ENCODE data around the gene HIF3A.

HIF3A gene

DNA sequence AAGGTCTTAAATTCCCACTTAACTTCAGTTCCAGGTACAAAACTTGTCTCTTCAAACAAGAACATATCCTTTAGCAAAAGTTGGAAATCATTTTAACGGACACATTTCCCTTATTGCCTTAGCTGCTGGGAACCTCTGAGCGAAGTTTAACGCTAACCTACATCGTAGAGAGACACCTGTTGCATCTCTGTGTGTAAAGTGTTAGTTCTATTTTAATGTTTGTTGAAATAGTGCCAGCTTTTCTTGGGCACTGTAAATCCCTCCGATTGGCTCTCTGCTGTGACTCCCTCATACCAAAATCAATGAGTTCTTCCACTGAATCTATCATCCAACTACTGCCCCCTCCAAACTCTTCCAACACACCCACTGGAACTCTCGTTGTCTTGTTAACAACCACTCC, 2.3 kb upstream of the HIF3A start:
- H2BK5ac ChIP-seq (ENCODE audit: low read length), result no peak overlapping the region
- H3K27ac ChIP-seq (replicated peaks; ENCODE audit: low read length), result no peak overlapping the region
- H2BK12ac ChIP-seq (ENCODE audit: low read length), result no peak overlapping the region
- H3K79me1 ChIP-seq (ENCODE audit: low read depth, low read length), result peaks cover 4% of the 10 kb centered on the region
- H3K14ac ChIP-seq (ENCODE audit: low read length), result no peak overlapping the region
- no peak overlapping the region for H3K23ac ChIP-seq (ENCODE audit: low read depth, low read length, poor library complexity)
- no peaks in the 10 kb centered on the region for H3K36me3 ChIP-seq (replicated peaks in 1 of 2; ENCODE audit: control insufficient read depth in 2 of 2, insufficient read depth in 2 of 2, low read length in 2 of 2)
- H3K27me3 ChIP-seq (ENCODE audit: control insufficient read depth in 3 of 3, insufficient read depth in 3 of 3, low read depth in 1 of 3, low read length in 3 of 3), result peaks cover 0 to 2% (median 0%) of the 10 kb centered on the region in 3 experiments
- no peak overlapping the region for H3K18ac ChIP-seq (ENCODE audit: low read length)
- H3K4me3 ChIP-seq (ENCODE audit: low read length in 2 of 2), result no peak overlapping the region
- peaks cover 2 to 11% of the 10 kb centered on the region in 2 donors for H3K4me1 ChIP-seq (ENCODE audit: control insufficient read depth in 2 of 2, insufficient read depth in 1 of 2, low read depth in 1 of 2, low read length in 2 of 2)
- no peak overlapping the region for H3K4me2 ChIP-seq (ENCODE audit: insufficient read depth, low read length, poor library complexity, severe bottlenecking)
- no peak overlapping the region for H2BK15ac ChIP-seq (ENCODE audit: low read length)
- no peak overlapping the region for H2BK120ac ChIP-seq (ENCODE audit: low read depth, low read length)
- no CpG with 5 or more reads among the region's 6 CpGs for WGBS, 2 donors (ENCODE audit: extremely low coverage in 2 of 2, insufficient read length in 2 of 2, insufficient replicate concordance in 1 of 2)
- H3K9ac ChIP-seq (ENCODE audit: low read depth, low read length, poor library complexity), result no peak overlapping the region
- H2AFZ ChIP-seq (ENCODE audit: low read length), result no peak overlapping the region
- H2AK5ac ChIP-seq (ENCODE audit: low read depth, low read length), result no peak overlapping the region
- H4K91ac ChIP-seq (ENCODE audit: low read depth, low read length, poor library complexity), result no peak overlapping the region
- peaks cover 0 to 6% of the 10 kb centered on the region in 2 donors for H3K9me3 ChIP-seq (replicated peaks in 1 of 2; ENCODE audit: control insufficient read depth in 2 of 2, insufficient read depth in 1 of 2, low read depth in 1 of 2, low read length in 2 of 2)
- DNase-seq (ENCODE audit: low spot score), result no peak
- H3K4ac ChIP-seq (ENCODE audit: low read length), result no peak overlapping the region
- no peak overlapping the region for H4K8ac ChIP-seq (ENCODE audit: low read depth, low read length)

DNA sequence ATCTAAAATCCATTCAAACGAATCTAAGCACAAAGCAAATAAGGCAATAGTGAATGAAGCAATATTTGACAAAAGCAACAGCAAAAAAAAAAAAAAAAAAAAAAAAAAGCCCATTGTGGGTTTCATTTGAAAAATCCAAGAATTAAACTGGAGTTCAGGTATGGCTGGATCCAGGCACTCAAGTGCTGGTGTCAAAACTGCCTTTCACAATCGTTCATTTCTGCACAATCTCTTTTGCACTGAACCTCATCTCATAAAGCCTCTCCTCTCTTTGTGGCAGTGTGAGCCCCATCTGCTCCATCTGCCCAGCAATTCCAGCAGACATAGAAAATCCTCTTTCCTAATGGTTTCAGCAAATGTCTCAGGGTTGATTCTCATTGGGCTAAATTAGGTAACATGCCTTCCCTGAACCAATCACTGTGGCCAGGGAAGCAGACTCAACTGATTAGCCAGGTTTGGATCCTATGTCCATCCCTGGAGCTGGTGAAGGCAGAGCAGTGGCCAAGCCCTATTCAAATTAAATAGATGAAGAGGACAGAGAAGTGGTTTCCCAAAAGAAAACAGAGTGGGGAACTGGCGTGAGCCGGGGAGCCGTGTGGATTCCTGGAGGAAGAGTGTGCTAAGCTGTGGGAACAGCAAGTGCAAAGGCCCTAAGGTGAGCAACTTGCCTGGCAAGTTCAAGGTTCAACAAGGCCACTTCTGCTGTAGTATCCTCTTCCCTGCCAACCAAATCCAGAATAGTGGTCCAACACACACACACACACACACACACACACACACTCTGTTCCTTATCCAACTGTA, 1.2 kb upstream of the HIF3A start:
- no peak overlapping the region for H2BK120ac ChIP-seq (ENCODE audit: low read depth, low read length)
- no peak overlapping the region for H4K8ac ChIP-seq (ENCODE audit: low read depth, low read length)
- peaks cover 4% of the 10 kb centered on the region for H3K79me1 ChIP-seq (ENCODE audit: low read depth, low read length)
- peaks cover 0 to 2% (median 0%) of the 10 kb centered on the region in 3 experiments for H3K27me3 ChIP-seq (ENCODE audit: control insufficient read depth in 3 of 3, insufficient read depth in 3 of 3, low read depth in 1 of 3, low read length in 3 of 3)
- no peaks in the 10 kb centered on the region for H3K36me3 ChIP-seq (replicated peaks in 1 of 2; ENCODE audit: control insufficient read depth in 2 of 2, insufficient read depth in 2 of 2, low read length in 2 of 2)
- no peak overlapping the region for H4K91ac ChIP-seq (ENCODE audit: low read depth, low read length, poor library complexity)
- H3K4me2 ChIP-seq (ENCODE audit: insufficient read depth, low read length, poor library complexity, severe bottlenecking), result no peak overlapping the region
- H3K18ac ChIP-seq (ENCODE audit: low read length), result peak overlapping the region; percentile 77
- no peak overlapping the region for H2BK15ac ChIP-seq (ENCODE audit: low read length)
- H3K4ac ChIP-seq (ENCODE audit: low read length), result no peak overlapping the region
- no peak overlapping the region for H3K23ac ChIP-seq (ENCODE audit: low read depth, low read length, poor library complexity)
- no peak overlapping the region for H2BK5ac ChIP-seq (ENCODE audit: low read length)
- no peak overlapping the region for H3K14ac ChIP-seq (ENCODE audit: low read length)
- H2BK12ac ChIP-seq (ENCODE audit: low read length), result no peak overlapping the region
- no peak overlapping the region for H2AFZ ChIP-seq (ENCODE audit: low read length)
- peak overlapping the region; percentile 11 for H2AK5ac ChIP-seq (ENCODE audit: low read depth, low read length)
- H3K9me3 ChIP-seq (replicated peaks in 1 of 2; ENCODE audit: control insufficient read depth in 2 of 2, insufficient read depth in 1 of 2, low read depth in 1 of 2, low read length in 2 of 2), result peaks cover 0 to 4% of the 10 kb centered on the region in 2 donors
- DNase-seq (ENCODE audit: low spot score), result no peak
- H3K4me1 ChIP-seq (ENCODE audit: control insufficient read depth in 2 of 2, insufficient read depth in 1 of 2, low read depth in 1 of 2, low read length in 2 of 2), result peaks cover 4 to 16% of the 10 kb centered on the region in 2 donors
- no peak overlapping the region for H3K27ac ChIP-seq (replicated peaks; ENCODE audit: low read length)
- H3K9ac ChIP-seq (ENCODE audit: low read depth, low read length, poor library complexity), result no peak overlapping the region
- no CpG with 5 or more reads among the region's 5 CpGs for WGBS, 2 donors (ENCODE audit: extremely low coverage in 2 of 2, insufficient read length in 2 of 2, insufficient replicate concordance in 1 of 2)
- no peak overlapping the region for H3K4me3 ChIP-seq (ENCODE audit: low read length in 2 of 2)

DNA sequence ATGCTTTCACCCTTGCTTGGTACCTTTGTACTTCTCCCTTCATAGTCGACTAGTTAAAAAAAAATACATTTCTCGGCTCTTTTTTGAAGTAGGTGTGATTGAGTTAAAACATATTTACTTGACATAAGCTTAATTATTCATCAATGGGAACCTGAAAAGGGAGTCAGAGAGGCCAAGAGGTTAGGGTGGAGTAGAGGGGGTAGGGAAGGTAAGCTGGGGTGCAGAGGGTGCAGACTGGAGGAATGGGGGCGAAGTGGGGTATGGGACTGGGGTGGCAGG, 701 bp upstream of the HIF3A start:
- no peak overlapping the region for H2BK120ac ChIP-seq (ENCODE audit: low read depth, low read length)
- H3K4ac ChIP-seq (ENCODE audit: low read length), result no peak overlapping the region
- H2BK12ac ChIP-seq (ENCODE audit: low read length), result no peak overlapping the region
- H3K23ac ChIP-seq (ENCODE audit: low read depth, low read length, poor library complexity), result no peak overlapping the region
- peaks cover 4% of the 10 kb centered on the region for H3K79me1 ChIP-seq (ENCODE audit: low read depth, low read length)
- peaks cover 0 to 2% (median 0%) of the 10 kb centered on the region in 3 experiments for H3K27me3 ChIP-seq (ENCODE audit: control insufficient read depth in 3 of 3, insufficient read depth in 3 of 3, low read depth in 1 of 3, low read length in 3 of 3)
- no peak overlapping the region for H4K8ac ChIP-seq (ENCODE audit: low read depth, low read length)
- H3K14ac ChIP-seq (ENCODE audit: low read length), result no peak overlapping the region
- H2BK15ac ChIP-seq (ENCODE audit: low read length), result no peak overlapping the region
- H3K4me3 ChIP-seq (ENCODE audit: low read length in 2 of 2), result no peak overlapping the region
- H2BK5ac ChIP-seq (ENCODE audit: low read length), result no peak overlapping the region
- H2AFZ ChIP-seq (ENCODE audit: low read length), result peak overlapping the region; percentile 93
- DNase-seq (ENCODE audit: low spot score), result no peak
- H3K4me2 ChIP-seq (ENCODE audit: insufficient read depth, low read length, poor library complexity, severe bottlenecking), result no peak overlapping the region
- no peak overlapping the region for H2AK5ac ChIP-seq (ENCODE audit: low read depth, low read length)
- H3K18ac ChIP-seq (ENCODE audit: low read length), result peak overlapping the region; percentile 27
- no peak overlapping the region for H4K91ac ChIP-seq (ENCODE audit: low read depth, low read length, poor library complexity)
- WGBS, 2 donors (ENCODE audit: extremely low coverage in 2 of 2, insufficient read length in 2 of 2, insufficient replicate concordance in 1 of 2), result no CpG with 5 or more reads among the region's 3 CpGs
- H3K27ac ChIP-seq (replicated peaks; ENCODE audit: low read length), result no peak overlapping the region
- H3K9me3 ChIP-seq (replicated peaks in 1 of 2; ENCODE audit: control insufficient read depth in 2 of 2, insufficient read depth in 1 of 2, low read depth in 1 of 2, low read length in 2 of 2), result peaks cover 0 to 4% of the 10 kb centered on the region in 2 donors
- peaks cover 7 to 18% of the 10 kb centered on the region in 2 donors for H3K4me1 ChIP-seq (ENCODE audit: control insufficient read depth in 2 of 2, insufficient read depth in 1 of 2, low read depth in 1 of 2, low read length in 2 of 2)
- H3K36me3 ChIP-seq (replicated peaks in 1 of 2; ENCODE audit: control insufficient read depth in 2 of 2, insufficient read depth in 2 of 2, low read length in 2 of 2), result no peaks in the 10 kb centered on the region
- H3K9ac ChIP-seq (ENCODE audit: low read depth, low read length, poor library complexity), result no peak overlapping the region

DNA sequence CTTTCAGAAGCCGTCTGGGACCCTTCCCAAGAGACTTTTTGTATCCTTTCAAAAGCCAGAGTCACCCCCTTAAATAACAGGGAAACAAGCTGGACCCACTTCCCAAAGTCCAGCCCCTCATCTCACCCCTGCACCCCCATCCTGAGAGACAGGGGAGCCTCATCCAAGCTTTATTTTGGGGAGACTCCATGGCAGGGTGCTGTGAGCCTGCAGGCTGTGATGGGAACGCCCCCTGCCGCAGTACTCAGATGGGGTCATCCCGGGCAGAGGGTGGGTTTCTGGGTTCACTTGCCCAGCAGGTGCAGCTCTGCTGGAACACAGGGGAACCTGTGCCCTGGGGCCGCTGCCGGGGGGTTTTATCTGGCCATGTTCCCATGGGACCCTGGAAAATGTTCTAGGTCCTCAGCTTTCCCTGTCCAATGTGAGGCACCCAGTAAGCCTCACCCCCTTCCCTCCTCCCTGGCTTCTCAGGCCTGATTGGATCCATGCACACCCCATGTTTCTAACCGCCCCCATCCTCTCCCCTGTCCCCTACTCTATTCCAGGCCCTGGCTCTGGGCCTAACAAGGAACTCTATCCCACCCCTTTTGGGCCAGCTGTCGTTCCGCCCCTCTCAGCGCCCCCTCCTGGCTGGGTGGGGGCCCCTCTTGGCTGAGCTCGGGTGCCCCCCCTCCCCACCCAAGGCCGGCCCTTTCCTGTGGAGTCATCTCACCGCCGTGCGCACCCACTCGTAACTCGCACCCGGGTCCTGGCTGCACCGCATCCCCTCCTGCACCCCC, 1.0 kb downstream of the HIF3A start:
- H3K14ac ChIP-seq (ENCODE audit: low read length), result no peak overlapping the region
- no peak overlapping the region for H3K27ac ChIP-seq (replicated peaks; ENCODE audit: low read length)
- peak overlapping the region; percentile 85 for H3K18ac ChIP-seq (ENCODE audit: low read length)
- H3K23ac ChIP-seq (ENCODE audit: low read depth, low read length, poor library complexity), result no peak overlapping the region
- peaks cover 0 to 4% of the 10 kb centered on the region in 2 donors for H3K9me3 ChIP-seq (replicated peaks in 1 of 2; ENCODE audit: control insufficient read depth in 2 of 2, insufficient read depth in 1 of 2, low read depth in 1 of 2, low read length in 2 of 2)
- peaks cover 4% of the 10 kb centered on the region for H3K79me1 ChIP-seq (ENCODE audit: low read depth, low read length)
- peak overlapping the region; percentile 99 for H2AK5ac ChIP-seq (ENCODE audit: low read depth, low read length)
- peak overlapping the region; percentile 62 for H2BK15ac ChIP-seq (ENCODE audit: low read length)
- peaks cover 0 to 2% (median 0%) of the 10 kb centered on the region in 3 experiments for H3K27me3 ChIP-seq (ENCODE audit: control insufficient read depth in 3 of 3, insufficient read depth in 3 of 3, low read depth in 1 of 3, low read length in 3 of 3)
- H2BK5ac ChIP-seq (ENCODE audit: low read length), result no peak overlapping the region
- H3K4me3 ChIP-seq (ENCODE audit: low read length in 2 of 2), result peak overlapping the region in 1 of 2 donors; percentile 54
- H3K36me3 ChIP-seq (replicated peaks in 1 of 2; ENCODE audit: control insufficient read depth in 2 of 2, insufficient read depth in 2 of 2, low read length in 2 of 2), result no peaks in the 10 kb centered on the region
- H3K4me1 ChIP-seq (ENCODE audit: control insufficient read depth in 2 of 2, insufficient read depth in 1 of 2, low read depth in 1 of 2, low read length in 2 of 2), result peaks cover 10 to 20% of the 10 kb centered on the region in 2 donors
- H2BK12ac ChIP-seq (ENCODE audit: low read length), result peak overlapping the region; percentile 90
- peak overlapping the region; percentile 86 for H3K4me2 ChIP-seq (ENCODE audit: insufficient read depth, low read length, poor library complexity, severe bottlenecking)
- H3K9ac ChIP-seq (ENCODE audit: low read depth, low read length, poor library complexity), result peak overlapping the region; percentile 30
- no peak overlapping the region for H2BK120ac ChIP-seq (ENCODE audit: low read depth, low read length)
- no CpG with 5 or more reads among the region's 19 CpGs for WGBS, 2 donors (ENCODE audit: extremely low coverage in 2 of 2, insufficient read length in 2 of 2, insufficient replicate concordance in 1 of 2)
- no peak for DNase-seq (ENCODE audit: low spot score)
- H4K8ac ChIP-seq (ENCODE audit: low read depth, low read length), result no peak overlapping the region
- no peak overlapping the region for H4K91ac ChIP-seq (ENCODE audit: low read depth, low read length, poor library complexity)
- no peak overlapping the region for H3K4ac ChIP-seq (ENCODE audit: low read length)
- H2AFZ ChIP-seq (ENCODE audit: low read length), result peak overlapping the region; percentile 93
